Esophagus muscularis mucosa (tissue), 4 donors: Measurements from ENCODE around the gene SMPD3. TPM values are rescaled to one million over a fixed set of nuclear protein-coding genes. Genes with fewer than 3 reads are reported as not detected.

Source experiments
- DNase-seq: peaks from one replicate; pipeline ENCODE4 v3.0.0-alpha.2; 2017; ENCODE audit errors: extremely low spot score
- H3K27ac ChIP-seq, 4 donors: fragments of 200-600 bp; sonication (generic); replicated peaks in 1 of 4; 1 replicate in 3 of 4; 2 replicates in 1 of 4; pipeline ENCODE4 v1.5.1; 2016 to 2019; ENCODE audit warnings: mild to moderate bottlenecking in 1 of 4
- H3K27me3 ChIP-seq, 4 donors: fragments of 200-600 bp; sonication (generic); one replicate each; pipeline versions ENCODE4 v1.5.1 to v1.6.0; 2016 to 2019
- H3K36me3 ChIP-seq, 4 donors: fragments of 200-600 bp; sonication (generic); one replicate each; pipeline ENCODE4 v1.5.1; 2016 to 2019
- H3K4me1 ChIP-seq, 4 donors: fragments of 200-600 bp; sonication (generic); one replicate each; pipeline ENCODE4 v1.5.1; 2016 to 2019
- H3K4me3 ChIP-seq, 4 donors: fragments of 200-600 bp; sonication (generic); 1 replicate in 2 of 4; 2 replicates in 2 of 4; pipeline ENCODE4 v1.5.1; 2016 to 2019; ENCODE audit warnings: mild to moderate bottlenecking in 4 of 4, moderate library complexity in 1 of 4
- H3K9me3 ChIP-seq, 4 donors: fragments of 200-600 bp; sonication (generic); 1 replicate in 3 of 4; 2 replicates in 1 of 4; pipeline ENCODE4 v1.5.1; 2016 to 2019
- EP300 ChIP-seq: sonication (generic); formaldehyde crosslinking; IDR thresholded peaks from one replicate; pipeline ENCODE4 v1.6.1; 2017; ENCODE audit warnings: antibody characterized with exemption
- POLR2A ChIP-seq: fragments of 450-650 bp; IDR thresholded peaks from one replicate; pipeline ENCODE4 v1.6.1; 2017; ENCODE audit warnings: antibody characterized with exemption, moderate library complexity, mild to moderate bottlenecking, low read depth
- POLR2AphosphoS5 ChIP-seq, 2 donors: sonication (generic); formaldehyde crosslinking; IDR thresholded peaks; one replicate each; pipeline ENCODE4 v1.6.1; 2017; ENCODE audit warnings: antibody characterized with exemption in 2 of 2
- WGBS: methylation state at CpG from one replicate; pipeline ENCODE4 v1.1.5; 2018; 5-methylcytosine and 5-hydroxymethylcytosine counted together
- intact Hi-C: fragments of 100-400 bp; cut with DNase I; formaldehyde crosslinking; loops from one replicate; pipeline ENCODE4 v1.15.1; 2023
- total RNA-seq, 4 donors: library from RNA; depleted of rRNA; stranded (reverse); fragments of >200 nt; gene quantifications; one replicate each; pipeline versions ENCODE4 v1.1.0 to v1.2.1, GENCODE V29; 2016
- TF ChIP-seq, protein P1 (sequence below), 3 experiments: fragments of 200-600 bp in 2 of 3; fragments of 450-650 bp in 1 of 3; sonication (generic) in 2 of 3; IDR thresholded peaks; one replicate each; pipeline ENCODE4 v1.5.1; 2017 to 2019; ENCODE audit warnings: antibody characterized with exemption in 3 of 3, mild to moderate bottlenecking in 2 of 3, moderate library complexity in 1 of 3

The SMPD3 gene
- total RNA-seq, 4 donors from 2014 or later: 0.32 to 0.92 (median 0.54) TPM

DNA sequence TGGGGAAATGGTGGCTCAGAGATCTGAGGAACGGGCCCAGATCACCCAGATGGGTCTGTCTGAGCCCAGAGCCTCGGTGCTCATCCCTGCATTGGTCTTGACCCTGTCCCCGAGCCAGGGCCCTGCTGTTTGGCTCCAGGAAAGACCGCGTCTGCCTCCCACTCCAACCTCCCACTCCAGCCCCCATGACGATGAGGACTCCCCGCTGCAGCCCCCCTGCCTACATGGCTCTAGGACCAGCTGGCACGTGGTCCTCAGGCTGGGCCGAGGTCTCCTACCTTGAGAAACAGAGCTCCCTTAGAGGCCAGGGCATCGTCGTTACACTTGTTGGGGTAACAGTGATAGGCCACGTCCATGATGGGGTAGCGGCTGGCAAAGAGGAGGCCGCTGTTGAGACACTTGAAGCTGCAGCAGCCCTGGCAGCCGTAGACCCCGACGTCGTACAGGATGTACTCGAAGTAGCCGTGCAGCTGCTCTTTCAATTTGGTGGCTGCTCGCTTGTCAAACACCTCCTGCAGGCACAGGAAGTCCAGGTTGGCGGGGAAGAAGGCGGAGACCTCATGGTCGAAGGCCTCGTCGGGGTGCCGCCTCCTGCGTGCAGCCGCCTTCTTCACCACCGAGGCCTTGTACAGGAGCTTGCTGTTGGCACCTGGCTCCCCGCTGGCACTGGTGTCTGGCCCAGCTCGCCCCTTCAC is 77.6 kb downstream of the SMPD3 start:
- no peak overlapping the region for H3K27ac ChIP-seq
- no peaks in the 10 kb centered on the region for H3K36me3 ChIP-seq
- H3K4me1 ChIP-seq: no peaks in the 10 kb centered on the region
- no peak overlapping the region for H3K4me3 ChIP-seq
- DNase-seq: no peak
- intact Hi-C loops: no loop called here
- H3K27me3 ChIP-seq: peaks cover 0 to 30% (median 5%) of the 10 kb centered on the region in 4 donors
- WGBS: 83% methylated on average over 17 of the region's 32 CpGs
- TF ChIP-seq EP300 (no peak), POLR2A (no peak), POLR2AphosphoS5 (IDR thresholded peaks at IDR 0.05) (no peak)
- TF ChIP-seq, protein P1, sequence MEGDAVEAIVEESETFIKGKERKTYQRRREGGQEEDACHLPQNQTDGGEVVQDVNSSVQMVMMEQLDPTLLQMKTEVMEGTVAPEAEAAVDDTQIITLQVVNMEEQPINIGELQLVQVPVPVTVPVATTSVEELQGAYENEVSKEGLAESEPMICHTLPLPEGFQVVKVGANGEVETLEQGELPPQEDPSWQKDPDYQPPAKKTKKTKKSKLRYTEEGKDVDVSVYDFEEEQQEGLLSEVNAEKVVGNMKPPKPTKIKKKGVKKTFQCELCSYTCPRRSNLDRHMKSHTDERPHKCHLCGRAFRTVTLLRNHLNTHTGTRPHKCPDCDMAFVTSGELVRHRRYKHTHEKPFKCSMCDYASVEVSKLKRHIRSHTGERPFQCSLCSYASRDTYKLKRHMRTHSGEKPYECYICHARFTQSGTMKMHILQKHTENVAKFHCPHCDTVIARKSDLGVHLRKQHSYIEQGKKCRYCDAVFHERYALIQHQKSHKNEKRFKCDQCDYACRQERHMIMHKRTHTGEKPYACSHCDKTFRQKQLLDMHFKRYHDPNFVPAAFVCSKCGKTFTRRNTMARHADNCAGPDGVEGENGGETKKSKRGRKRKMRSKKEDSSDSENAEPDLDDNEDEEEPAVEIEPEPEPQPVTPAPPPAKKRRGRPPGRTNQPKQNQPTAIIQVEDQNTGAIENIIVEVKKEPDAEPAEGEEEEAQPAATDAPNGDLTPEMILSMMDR (IDR thresholded peaks at IDR 0.05): no peak
- H3K9me3 ChIP-seq: no peaks in the 10 kb centered on the region

- TF ChIP-seq, protein P1 (IDR thresholded peaks at IDR 0.05): no peak
- TF ChIP-seq EP300: no peak
- no peak for TF ChIP-seq POLR2A
- no peak for TF ChIP-seq POLR2AphosphoS5 (IDR thresholded peaks at IDR 0.05)
- Histone ChIP-seq H3K27ac (no peak overlapping the region), H3K27me3 (peaks cover 0 to 38% (median 7%) of the 10 kb centered on the region in 4 donors), H3K36me3 (no peaks in the 10 kb centered on the region), H3K4me3 (no peak overlapping the region), H3K9me3 (no peaks in the 10 kb centered on the region), H3K4me1 (no peaks in the 10 kb centered on the region)
- DNase-seq: no peak
- 71% methylated on average over 23 of the region's 23 CpGs for WGBS
- intact Hi-C loops: no loop called here
These were observed 78.4 kb downstream of the SMPD3 start for GRCh38 chr16:68369697-68370580.

- Histone ChIP-seq H3K4me1 (no peaks in the 10 kb centered on the region), H3K9me3 (no peaks in the 10 kb centered on the region), H3K4me3 (no peak overlapping the region), H3K27me3 (peaks cover 0 to 45% (median 7%) of the 10 kb centered on the region in 4 donors), H3K27ac (no peak overlapping the region), H3K36me3 (no peaks in the 10 kb centered on the region)
- intact Hi-C loops: no loop called here
- TF ChIP-seq POLR2AphosphoS5 (IDR thresholded peaks at IDR 0.05) (no peak), EP300 (no peak), POLR2A (no peak)
- TF ChIP-seq, protein P1 (IDR thresholded peaks at IDR 0.05): no peak
- no peak for DNase-seq
- 75% methylated on average over 4 of the region's 4 CpGs for WGBS
These were observed 79.1 kb downstream of the SMPD3 start for GRCh38 chr16:68369168-68369567.

- DNase-seq: no peak
- intact Hi-C loops: no loop called here
- 71% methylated on average over 11 of the region's 12 CpGs for WGBS
- H3K4me1 ChIP-seq: no peaks in the 10 kb centered on the region
- H3K27me3 ChIP-seq: peaks cover 0 to 53% (median 7%) of the 10 kb centered on the region in 4 donors
- H3K36me3 ChIP-seq: no peaks in the 10 kb centered on the region
- H3K9me3 ChIP-seq: no peaks in the 10 kb centered on the region
- H3K4me3 ChIP-seq: no peak overlapping the region
- TF ChIP-seq, protein P1 (IDR thresholded peaks at IDR 0.05): no peak
- TF ChIP-seq POLR2AphosphoS5 (IDR thresholded peaks at IDR 0.05) (no peak), EP300 (no peak), POLR2A (no peak)
- H3K27ac ChIP-seq: no peak overlapping the region
These were observed 79.9 kb downstream of the SMPD3 start for GRCh38 chr16:68368301-68368888.
